Measurements from ENCODE around the gene SRD5A3. TPM values are rescaled to one million over a fixed set of nuclear protein-coding genes. Genes with fewer than 3 reads are reported as not detected.

The SRD5A3 gene
- total RNA-seq, 4 donors from 2014 or later, result 1.6 to 6.0 (median 4.8) TPM

DNA sequence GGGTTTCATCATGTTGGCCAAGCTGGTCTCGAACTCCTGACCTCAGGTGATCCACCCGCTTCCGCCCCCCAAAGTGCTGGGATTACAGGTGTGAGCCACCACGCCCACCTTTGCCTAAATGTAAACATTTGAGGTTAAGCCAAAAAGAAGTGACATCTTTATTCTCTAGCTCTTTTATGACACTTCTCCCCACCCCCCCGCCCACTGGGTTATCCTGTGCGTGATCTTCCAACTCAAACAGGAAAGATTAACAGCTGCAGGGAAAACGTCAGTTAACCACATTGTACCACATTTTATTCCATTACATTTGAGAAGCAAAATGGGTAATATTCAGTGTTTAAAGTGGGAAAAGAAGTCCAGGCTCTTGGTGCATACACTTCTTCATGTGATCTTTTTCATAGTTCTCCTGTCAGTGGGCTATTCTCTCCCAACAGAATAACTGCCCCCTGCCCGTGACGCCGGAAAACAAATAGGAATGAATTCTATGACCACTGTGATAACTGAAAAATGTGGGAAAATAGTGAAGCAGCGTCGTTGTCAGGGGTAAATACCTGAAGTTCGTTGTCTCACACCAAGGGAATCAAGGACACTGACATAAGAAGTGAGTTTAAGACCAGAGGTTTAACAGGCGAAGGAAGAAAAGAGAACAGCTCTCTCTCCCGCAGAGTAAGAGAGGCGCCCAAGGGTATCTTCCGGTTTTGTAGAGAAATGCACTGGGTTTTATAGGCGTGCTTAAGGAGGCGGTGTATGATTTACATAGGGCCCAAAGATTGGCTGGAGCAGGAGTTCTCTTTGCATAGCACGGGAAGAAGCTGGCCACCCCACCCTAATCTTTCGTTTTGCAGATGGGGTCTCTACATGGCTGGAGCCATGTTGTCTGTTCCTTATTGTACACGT is 9.7 kb upstream of the SRD5A3 start:
- Histone ChIP-seq H3K4me1 (no peaks in the 10 kb centered on the region), H3K4me3 (no peak overlapping the region), H3K27ac (no peak overlapping the region), H3K27me3 (no peaks in the 10 kb centered on the region), H3K36me3 (no peaks in the 10 kb centered on the region), H3K9me3 (no peaks in the 10 kb centered on the region)
- no peak for ATAC-seq
- WGBS, 2 donors (ENCODE audit: low coverage in 1 of 2), result 81 to 86% methylated on average over 11 to 19 of the region's 22 CpGs
- TF ChIP-seq EP300 (IDR thresholded peaks at IDR 0.05), result no peak
- no peak for TF ChIP-seq POLR2A (IDR thresholded peaks at IDR 0.05)

DNA sequence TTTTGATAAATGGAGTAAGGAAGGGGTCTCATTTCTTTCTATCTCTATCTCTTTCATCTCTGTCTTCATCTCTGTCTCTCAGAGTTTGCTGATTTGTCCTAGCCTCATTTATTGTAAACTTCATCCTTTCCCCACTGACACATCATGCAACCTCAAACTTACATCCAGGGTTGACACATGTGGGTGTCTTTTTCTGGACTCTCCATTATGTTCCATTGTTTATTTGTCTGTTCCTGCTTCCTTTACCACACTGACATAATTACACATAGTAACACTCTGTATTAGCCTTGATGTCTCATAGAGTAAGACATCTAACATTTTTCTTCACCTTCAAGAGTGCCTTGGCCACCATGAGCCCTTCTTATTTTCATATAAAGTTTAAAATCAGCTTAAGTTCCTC is 8.1 kb upstream of the SRD5A3 start:
- no peak for TF ChIP-seq POLR2A (IDR thresholded peaks at IDR 0.05)
- TF ChIP-seq POLR2AphosphoS5 (IDR thresholded peaks at IDR 0.05), result no peak
- no peak for TF ChIP-seq EP300 (IDR thresholded peaks at IDR 0.05)
- Histone ChIP-seq H3K4me3 (no peak overlapping the region), H3K4me1 (no peaks in the 10 kb centered on the region), H3K27me3 (no peaks in the 10 kb centered on the region), H3K36me3 (no peaks in the 10 kb centered on the region), H3K9me3 (no peaks in the 10 kb centered on the region), H3K27ac (no peak overlapping the region)
- no peak for ATAC-seq

DNA sequence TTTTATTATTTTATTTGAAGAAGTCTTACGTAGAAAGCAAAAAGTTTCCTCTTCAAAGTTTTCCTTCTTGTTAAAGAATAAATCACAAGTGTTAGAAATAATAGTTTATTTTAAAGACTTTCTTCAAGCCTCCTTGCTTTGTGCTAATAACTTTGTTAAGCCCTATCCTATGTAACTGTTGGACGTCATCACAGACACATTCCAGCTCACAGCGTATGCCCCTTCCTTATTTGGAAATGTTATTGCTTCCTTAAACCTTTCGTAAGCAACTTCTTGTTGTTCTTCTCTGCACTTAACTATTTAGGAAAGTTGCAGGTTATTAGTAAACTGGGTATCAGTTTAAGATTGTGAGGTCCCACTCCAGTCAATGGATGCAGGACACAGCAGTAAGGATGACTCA is 7.6 kb upstream of the SRD5A3 start:
- Histone ChIP-seq H3K4me1 (no peaks in the 10 kb centered on the region), H3K27ac (no peak overlapping the region), H3K27me3 (no peaks in the 10 kb centered on the region), H3K4me3 (no peak overlapping the region), H3K9me3 (no peaks in the 10 kb centered on the region), H3K36me3 (no peaks in the 10 kb centered on the region)
- no peak for ATAC-seq
- TF ChIP-seq, protein P1, sequence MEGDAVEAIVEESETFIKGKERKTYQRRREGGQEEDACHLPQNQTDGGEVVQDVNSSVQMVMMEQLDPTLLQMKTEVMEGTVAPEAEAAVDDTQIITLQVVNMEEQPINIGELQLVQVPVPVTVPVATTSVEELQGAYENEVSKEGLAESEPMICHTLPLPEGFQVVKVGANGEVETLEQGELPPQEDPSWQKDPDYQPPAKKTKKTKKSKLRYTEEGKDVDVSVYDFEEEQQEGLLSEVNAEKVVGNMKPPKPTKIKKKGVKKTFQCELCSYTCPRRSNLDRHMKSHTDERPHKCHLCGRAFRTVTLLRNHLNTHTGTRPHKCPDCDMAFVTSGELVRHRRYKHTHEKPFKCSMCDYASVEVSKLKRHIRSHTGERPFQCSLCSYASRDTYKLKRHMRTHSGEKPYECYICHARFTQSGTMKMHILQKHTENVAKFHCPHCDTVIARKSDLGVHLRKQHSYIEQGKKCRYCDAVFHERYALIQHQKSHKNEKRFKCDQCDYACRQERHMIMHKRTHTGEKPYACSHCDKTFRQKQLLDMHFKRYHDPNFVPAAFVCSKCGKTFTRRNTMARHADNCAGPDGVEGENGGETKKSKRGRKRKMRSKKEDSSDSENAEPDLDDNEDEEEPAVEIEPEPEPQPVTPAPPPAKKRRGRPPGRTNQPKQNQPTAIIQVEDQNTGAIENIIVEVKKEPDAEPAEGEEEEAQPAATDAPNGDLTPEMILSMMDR (IDR thresholded peaks at IDR 0.05), result no peak
- no peak for TF ChIP-seq POLR2AphosphoS5 (IDR thresholded peaks at IDR 0.05)
- TF ChIP-seq EP300 (IDR thresholded peaks at IDR 0.05), result no peak
- TF ChIP-seq POLR2A (IDR thresholded peaks at IDR 0.05), result no peak
- 51 to 54% methylated on average over 4 of the region's 4 CpGs for WGBS, 2 donors (ENCODE audit: low coverage in 1 of 2)

DNA sequence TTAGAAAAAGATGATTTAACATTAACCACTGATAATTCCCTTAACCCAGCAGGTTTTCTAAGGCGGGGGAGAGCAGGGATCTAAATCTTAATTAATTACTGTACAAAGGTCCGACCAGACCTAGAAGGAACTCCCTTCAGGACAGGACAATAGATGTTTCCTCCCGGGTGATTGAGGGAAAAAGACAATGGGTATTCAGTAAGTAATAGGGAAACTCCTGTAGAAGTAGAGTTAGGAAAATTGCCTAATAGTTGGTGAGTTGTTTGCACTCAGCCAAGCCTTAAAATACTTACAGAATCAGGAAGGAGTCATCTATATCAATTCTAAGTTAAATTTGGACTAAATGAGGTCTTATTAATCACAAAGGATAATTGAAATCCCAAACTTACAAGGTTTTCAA is 5.8 kb upstream of the SRD5A3 start:
- H3K36me3 ChIP-seq, result no peaks in the 10 kb centered on the region
- H3K9me3 ChIP-seq, result no peaks in the 10 kb centered on the region
- no peak overlapping the region for H3K4me3 ChIP-seq
- no peaks in the 10 kb centered on the region for H3K4me1 ChIP-seq
- H3K27me3 ChIP-seq, result no peaks in the 10 kb centered on the region
- ATAC-seq, result no peak
- TF ChIP-seq EP300 (IDR thresholded peaks at IDR 0.05), result no peak
- no peak for TF ChIP-seq POLR2A (IDR thresholded peaks at IDR 0.05)
- no peak for TF ChIP-seq POLR2AphosphoS5 (IDR thresholded peaks at IDR 0.05)
- TF ChIP-seq, protein P1 (IDR thresholded peaks at IDR 0.05), result no peak
- WGBS, 2 donors (ENCODE audit: low coverage in 1 of 2), result 68 to 80% methylated on average over 1 to 3 of the region's 3 CpGs
- no peak overlapping the region for H3K27ac ChIP-seq

DNA sequence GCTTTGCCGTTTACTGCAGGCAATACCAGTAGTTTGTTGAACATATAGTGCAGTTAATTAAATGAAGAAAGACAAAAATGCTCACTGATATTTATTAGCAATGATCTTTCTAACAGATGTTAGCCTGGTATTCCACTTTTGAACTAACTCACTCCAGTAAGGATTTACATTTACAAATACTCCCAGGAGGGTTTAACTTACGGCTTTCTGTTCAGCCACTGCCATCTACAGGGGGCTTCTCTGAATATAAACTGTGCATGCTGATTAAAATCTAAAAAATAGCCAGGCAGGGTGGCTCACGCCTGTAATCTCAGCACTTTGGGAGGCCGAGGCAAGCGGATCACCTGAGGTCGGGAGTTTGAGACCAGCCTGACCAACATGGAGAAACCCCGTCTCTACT is 2.2 kb upstream of the SRD5A3 start:
- no peak for ATAC-seq
- H3K36me3 ChIP-seq, result no peaks in the 10 kb centered on the region
- peaks cover 0 to 24% (median 16%) of the 10 kb centered on the region in 3 donors for H3K4me1 ChIP-seq
- H3K27me3 ChIP-seq, result no peaks in the 10 kb centered on the region
- no peaks in the 10 kb centered on the region for H3K9me3 ChIP-seq
- WGBS, 2 donors (ENCODE audit: low coverage in 1 of 2), result 75 to 91% methylated on average over 2 to 6 of the region's 7 CpGs
- TF ChIP-seq POLR2AphosphoS5 (IDR thresholded peaks at IDR 0.05), result no peak
- TF ChIP-seq, protein P1 (IDR thresholded peaks at IDR 0.05), result no peak
- no peak for TF ChIP-seq POLR2A (IDR thresholded peaks at IDR 0.05)
- no peak for TF ChIP-seq EP300 (IDR thresholded peaks at IDR 0.05)
- no peak overlapping the region for H3K4me3 ChIP-seq
- H3K27ac ChIP-seq, result no peak overlapping the region

DNA sequence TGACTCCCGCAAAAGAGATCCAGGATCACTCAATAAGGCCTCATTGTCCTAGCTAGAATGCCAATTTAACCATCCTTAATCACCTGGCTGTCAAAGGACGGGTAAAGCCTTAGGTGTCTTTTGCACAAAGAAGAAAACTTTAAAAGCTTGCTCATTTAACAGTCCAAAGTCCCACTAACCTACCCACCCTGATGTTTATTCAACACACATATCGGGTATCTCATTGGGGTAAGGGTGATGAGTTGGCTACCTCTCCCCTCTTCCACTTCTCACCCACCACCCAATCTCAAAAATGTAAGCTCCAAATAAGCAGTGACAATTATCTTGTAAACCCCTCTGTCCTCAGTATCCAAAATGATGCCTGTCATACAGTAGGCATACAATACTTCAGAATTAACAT is 988 bp upstream of the SRD5A3 start:
- Histone ChIP-seq H3K27me3 (no peaks in the 10 kb centered on the region), H3K9me3 (no peaks in the 10 kb centered on the region), H3K36me3 (no peaks in the 10 kb centered on the region), H3K4me1 (peaks cover 0 to 27% (median 16%) of the 10 kb centered on the region in 3 donors), H3K4me3 (no peak overlapping the region), H3K27ac (no peak overlapping the region)
- WGBS, 2 donors (ENCODE audit: low coverage in 1 of 2), result 86% methylated on average over 3 of the region's 3 CpGs; no CpG with 5 or more reads in 1 of the 2 donors
- TF ChIP-seq, protein P1 (IDR thresholded peaks at IDR 0.05), result no peak
- TF ChIP-seq EP300 (IDR thresholded peaks at IDR 0.05), result no peak
- no peak for TF ChIP-seq POLR2A (IDR thresholded peaks at IDR 0.05)
- no peak for ATAC-seq

All from gastroesophageal sphincter (tissue), 4 donors.